COLO668 (cell line): ENCODE measurements around the gene MRPL20.

Experiments
- DNase-seq: peaks from one replicate; lab custom pipeline; 2025; ENCODE audit not compliant: unreplicated experiment; lab: John Stamatoyannopoulos, UW

MRPL20 gene

GRCh38 chr1:1366699-1367066 lies 40.4 kb downstream of the MRPL20 start:
- DNase-seq = no peak

- no peak for DNase-seq
Observed at GRCh38 chr1:1365875-1366698, 41.0 kb downstream of the MRPL20 start.

GRCh38 chr1:1364266-1364665 lies 42.8 kb downstream of the MRPL20 start:
- DNase-seq = peak; percentile 86

DNA sequence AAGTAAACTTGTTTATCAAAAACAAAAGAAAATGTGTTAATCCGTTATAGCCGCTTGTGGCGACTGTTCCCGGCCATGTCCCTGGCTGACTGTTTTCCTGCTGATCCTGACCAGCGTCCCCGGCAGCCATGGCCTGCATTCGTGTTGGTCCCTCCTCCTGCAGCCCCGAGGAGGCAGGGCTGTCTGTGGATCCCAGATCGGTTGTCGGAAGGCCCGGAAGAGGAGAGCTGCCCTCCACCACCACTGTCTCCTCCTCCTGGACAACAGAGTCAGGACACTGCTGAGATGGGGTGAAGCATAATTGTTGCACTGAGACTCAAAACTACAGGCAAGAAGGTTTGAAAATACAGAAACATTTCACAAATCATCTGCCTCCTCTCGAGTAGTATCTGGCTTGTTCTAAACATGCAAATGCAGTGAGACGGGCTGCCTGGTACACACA lies 45.1 kb downstream of the MRPL20 start:
- DNase-seq = no peak

DNA sequence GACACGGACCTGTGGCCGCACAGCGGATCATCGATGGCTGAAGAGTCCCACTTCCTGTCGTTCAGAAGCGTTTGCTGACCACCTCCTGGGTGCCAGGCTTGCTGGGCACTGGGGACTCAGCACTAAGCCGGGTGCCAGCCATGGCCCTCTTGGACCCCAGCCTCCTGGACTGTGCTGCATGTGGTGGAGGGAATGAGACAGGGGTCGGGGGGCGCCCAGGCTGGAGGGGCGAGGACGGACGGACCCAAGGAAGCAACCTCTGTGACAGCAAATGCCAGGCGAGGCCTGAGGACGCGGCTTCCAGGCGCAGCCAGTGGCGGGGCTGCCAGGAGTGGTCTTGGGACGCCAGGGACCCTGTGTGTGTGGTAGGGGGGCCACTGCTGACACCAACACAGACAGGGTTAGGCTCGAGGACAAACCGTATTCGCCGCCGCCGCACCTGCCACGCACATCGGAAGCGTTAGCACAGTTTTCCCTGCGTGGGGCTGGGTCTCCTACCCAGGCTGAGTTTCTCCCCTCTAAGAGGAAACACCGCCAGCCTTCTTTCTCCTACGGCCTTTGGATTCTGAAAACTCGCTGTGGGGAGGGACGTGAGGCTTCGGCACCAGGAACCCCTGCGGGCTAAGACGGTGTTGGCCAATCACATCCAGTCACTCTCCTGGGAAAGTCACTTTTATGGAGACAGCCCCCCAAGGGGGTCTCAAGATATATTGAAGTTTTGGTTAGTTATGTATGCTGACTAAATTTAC lies 45.7 kb downstream of the MRPL20 start:
- no peak for DNase-seq

GRCh38 chr1:1360506-1361169 lies 46.5 kb downstream of the MRPL20 start:
- DNase-seq = no peak

- DNase-seq = no peak
Observed at GRCh38 chr1:1359664-1360468, 47.2 kb downstream of the MRPL20 start.

DNA sequence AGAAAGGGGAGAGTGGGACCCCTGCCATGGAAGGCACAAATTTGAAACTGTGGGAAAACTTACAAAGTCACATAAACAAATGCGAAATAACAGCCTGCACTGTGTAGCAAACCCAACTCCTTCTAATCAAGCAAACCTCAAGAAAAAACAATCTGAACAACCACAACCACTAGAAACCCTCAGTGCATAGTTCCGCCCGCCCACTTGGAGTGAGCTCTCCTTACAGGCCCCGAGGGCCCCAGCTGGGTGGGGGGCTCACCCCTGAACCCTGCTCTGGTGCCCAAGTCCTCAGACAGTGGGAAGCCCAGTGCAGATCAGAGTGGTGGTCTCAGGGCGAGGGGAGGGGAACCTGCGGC lies 47.8 kb downstream of the MRPL20 start:
- DNase-seq = no peak

DNA sequence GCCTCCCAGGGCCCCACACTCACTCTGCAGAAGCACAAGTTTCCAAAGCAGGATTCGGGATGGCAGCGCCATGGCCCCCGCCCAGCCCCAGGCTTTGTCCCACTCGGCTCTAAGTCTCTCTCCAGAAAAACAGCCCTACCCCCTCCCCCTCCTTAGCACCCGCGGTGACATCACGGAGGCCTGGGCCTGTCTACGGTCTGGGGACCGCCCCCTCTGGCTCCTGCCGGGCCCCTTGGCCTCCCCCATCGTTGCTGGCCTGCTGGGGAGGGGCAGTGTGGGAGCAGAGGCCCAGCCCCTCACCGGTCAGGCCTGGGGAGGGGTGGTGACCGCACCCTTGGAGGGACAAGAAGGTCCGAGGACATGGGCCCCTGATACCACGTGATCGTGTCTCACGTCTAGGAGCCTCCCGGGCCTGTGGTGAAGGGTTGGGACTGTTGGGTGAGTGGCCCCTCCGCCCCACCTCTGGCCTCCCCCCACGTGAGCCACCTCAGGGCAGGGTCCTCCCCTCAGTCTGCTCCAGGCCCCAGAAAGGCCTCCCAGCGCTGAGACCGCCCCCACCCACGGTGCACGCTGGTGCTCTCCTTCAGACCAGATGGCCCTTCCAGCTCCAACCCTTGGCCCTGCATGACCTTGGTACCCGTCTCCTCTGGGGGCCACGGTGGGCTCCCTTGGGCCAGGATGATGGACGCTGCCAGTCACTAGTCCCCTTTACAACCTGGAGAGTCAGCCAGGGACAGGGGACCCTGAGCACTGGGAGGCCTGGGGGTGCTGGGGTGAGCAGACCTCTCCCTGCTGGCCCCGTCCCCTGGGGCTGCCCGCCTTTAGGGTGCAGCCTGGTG lies 48.4 kb downstream of the MRPL20 start, which contains the start of gene MXRA8:
TSS of gene MXRA8 (minus strand) at position 123 of the 839 bp plus-strand sequence. CDS start at position 72, 51 bp downstream.
- DNase-seq = no peak

GRCh38 chr1:1357871-1358432 lies 49.1 kb downstream of the MRPL20 start:
- no peak for DNase-seq

DNA sequence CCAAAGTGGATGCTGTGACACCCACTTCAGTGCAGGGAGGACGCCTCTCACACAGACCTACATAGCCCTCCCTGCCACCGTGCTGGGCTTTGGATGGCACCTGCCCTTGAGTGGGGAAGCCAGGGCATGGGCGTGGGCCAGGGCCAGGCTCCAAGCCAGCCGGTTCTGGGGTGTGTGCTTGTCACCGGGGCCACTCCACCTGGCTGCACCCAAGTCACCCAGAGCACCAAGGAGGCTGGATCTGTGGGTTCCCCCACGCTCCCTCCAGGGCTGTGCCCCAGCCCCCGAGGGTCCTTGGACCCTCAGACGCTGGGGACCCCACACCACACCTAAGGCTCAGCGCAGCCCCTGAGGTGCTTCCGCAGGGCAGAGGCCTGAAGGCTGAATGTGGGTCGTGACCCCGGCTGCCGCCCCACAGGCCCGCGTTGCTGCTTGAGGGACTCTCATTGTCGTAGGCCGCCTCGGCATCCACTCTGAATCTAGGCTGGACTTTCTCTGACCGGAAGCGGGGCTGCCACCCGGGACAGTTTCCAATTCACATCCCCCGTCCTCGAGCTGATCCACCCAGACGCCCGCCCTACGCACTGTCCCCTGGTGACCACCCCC lies 50.2 kb downstream of the MRPL20 start:
- DNase-seq = peak; percentile 75

DNA sequence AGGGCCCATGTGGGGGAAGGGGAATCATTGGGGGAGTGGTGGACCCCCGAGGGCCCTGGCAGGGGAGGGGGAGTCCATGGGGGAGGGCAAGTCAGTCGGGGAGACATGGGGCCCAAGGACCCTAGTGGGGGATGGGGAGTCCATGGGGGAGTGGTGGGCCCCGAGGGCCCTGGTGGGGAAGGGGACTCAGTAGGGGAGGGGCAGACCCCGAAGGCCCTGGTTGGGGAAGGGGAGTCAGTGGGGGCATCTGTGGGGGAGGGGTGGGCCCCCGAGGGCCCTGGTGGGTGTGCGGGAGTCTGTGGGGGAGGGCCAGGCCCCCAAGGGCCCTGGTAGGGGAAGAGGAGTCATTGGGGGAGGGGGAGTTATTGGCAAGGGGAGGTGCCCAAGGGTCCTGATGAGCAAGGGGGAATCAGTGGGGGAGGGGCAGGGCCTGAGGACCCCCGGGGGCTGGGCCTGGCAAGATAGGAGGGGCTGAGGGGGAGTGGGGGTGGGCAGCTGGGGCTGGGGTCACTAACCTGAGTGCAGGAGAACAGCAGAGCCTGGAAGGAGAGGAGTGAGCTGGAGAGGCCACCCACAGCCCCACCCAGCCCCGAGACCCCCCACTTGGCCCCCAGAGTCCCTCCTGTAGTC lies 50.8 kb downstream of the MRPL20 start:
- DNase-seq = no peak

DNA sequence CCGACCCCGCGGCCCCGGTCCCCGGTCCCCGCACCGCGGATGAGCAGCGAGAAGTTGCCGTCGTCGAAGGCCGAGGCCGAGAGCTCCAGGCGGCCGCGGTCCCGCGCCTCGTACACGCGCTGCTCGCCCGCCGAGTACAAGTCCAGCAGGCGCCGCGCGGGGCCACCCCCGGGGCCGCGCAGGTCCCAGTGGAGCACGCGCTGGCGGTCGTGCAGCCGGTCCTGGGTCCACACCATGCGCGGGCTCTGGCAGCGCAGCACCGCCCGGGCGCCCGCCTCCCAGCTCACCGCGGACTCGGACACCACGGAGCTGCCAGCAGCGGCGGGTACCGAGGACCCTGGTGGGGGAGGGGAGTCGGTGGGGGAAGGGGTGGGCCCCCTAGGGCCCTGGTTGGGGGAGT lies 51.7 kb downstream of the MRPL20 start:
- DNase-seq = peak; percentile 93

DNA sequence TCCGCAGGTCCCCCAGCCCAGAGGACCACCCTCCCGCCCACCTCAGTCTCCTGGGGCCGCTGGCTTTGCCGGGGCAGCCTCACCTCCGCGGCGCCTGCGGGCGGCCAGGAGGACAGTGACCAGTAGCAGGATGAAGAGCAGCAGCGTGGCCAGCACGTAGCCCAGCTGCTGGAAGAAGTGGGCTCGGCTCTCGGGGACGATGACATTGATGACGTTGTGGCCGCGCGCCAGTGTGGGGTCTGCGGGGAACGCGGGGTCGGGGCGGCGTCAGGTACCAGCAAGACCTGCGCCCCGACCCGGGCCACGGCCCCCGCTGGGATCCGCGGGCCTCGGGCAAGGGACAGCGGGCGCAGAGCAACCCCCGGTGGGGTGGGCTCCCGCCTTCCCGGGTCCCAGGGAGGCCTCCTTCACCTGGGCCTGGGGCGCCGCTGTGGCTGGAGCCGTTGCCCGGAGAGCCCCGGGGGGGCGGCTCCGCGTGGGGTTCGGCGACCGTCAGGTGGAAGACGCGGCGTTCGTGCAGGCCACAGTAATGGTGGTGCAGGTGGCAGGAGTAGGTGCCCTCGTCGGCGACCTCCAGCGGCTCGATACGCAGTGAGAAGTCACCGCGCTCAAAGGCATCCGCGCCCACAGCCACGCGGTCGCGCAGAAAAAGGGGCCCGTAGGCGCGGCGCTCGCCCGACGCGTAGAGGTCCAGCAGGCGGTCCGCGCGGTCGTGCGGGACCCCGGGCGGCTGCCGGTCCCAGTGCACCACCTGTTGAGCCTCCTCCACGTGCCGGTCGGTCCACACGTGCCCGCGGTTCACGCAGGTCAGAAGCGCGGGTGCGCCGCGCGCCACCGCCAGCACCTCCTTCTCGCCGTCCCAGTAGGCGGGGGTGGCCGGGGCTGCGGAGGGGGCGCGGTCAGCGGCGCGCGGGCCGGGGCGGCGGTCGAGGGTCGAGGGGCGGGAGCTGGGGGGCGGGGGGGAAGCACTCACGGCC lies 52.5 kb downstream of the MRPL20 start:
- DNase-seq = no peak

- DNase-seq = peak; percentile 63
Observed at GRCh38 chr1:1353389-1354151, 53.5 kb downstream of the MRPL20 start.

- no peak for DNase-seq
Observed at GRCh38 chr1:1352786-1353388, 54.2 kb downstream of the MRPL20 start.
